ENCODE results near the gene BAZ2A.

GRCh38 chr12:56634837-56635791 is 5.0 kb upstream of the BAZ2A start:
- TF ChIP-seq CTCF (IDR thresholded peaks at IDR 0.05 in 2 of 3, conservative IDR thresholded peaks at IDR 0.05 in 1 of 3; ENCODE audit: borderline replicate concordance in 1 of 3, insufficient read depth in 1 of 3, low read depth in 2 of 3, low read length in 2 of 3) = peak in 2 of 3 experiments; percentile 56 to 63; a peak in 4 of 6 replicates
- peak; percentile 65 for TF ChIP-seq POLR2AphosphoS5 (IDR thresholded peaks at IDR 0.05; ENCODE audit: low read depth, low read length)
- TF ChIP-seq TCF7L2 (IDR thresholded peaks at IDR 0.05; ENCODE audit: borderline replicate concordance, extremely low read depth, insufficient read depth, insufficient read length) = no peak
- no peak for TF ChIP-seq EZH2 (IDR thresholded peaks at IDR 0.05)
- no peak for TF ChIP-seq CEBPB (IDR thresholded peaks at IDR 0.05; ENCODE audit: low read depth)
- no peak for TF ChIP-seq ZNF274 (IDR thresholded peaks at IDR 0.05; ENCODE audit: low read depth, low read length)
- TF ChIP-seq POLR2A (IDR thresholded peaks at IDR 0.05; ENCODE audit: borderline replicate concordance, extremely low read depth, insufficient read depth, insufficient read length) = no peak
- no peak for TF ChIP-seq ATF3 (IDR thresholded peaks at IDR 0.05)
